ENCODE measurements around the gene CNTRL.

- no peak for TF ChIP-seq CTCF (IDR thresholded peaks at IDR 0.05; ENCODE audit: low read depth, low read length)
- no peak for TF ChIP-seq POLR2A (IDR thresholded peaks at IDR 0.05; ENCODE audit: extremely low read depth, insufficient read length)
Measured at GRCh38 chr9:121120386-121120785, 45.6 kb downstream of the CNTRL start.

Data from NB4 (cell line).